HG03097 (cell line): ENCODE measurements around the gene NDC80.
"Not testable (repeated sequence)": the region's sequence is repeated elsewhere in the genome, so short reads cannot be mapped to it uniquely, and the experiment has no call there.

Experiments used
- ATAC-seq: cut with Tn5 transposase; IDR thresholded peaks from one replicate; pipeline ENCODE4 v1.9.1; 2021; ENCODE audit not compliant: unreplicated experiment, low FRiP score

NDC80 gene

GRCh38 chr18:2617401-2617998 lies 46.1 kb downstream of the NDC80 start:
- no peak for ATAC-seq

DNA sequence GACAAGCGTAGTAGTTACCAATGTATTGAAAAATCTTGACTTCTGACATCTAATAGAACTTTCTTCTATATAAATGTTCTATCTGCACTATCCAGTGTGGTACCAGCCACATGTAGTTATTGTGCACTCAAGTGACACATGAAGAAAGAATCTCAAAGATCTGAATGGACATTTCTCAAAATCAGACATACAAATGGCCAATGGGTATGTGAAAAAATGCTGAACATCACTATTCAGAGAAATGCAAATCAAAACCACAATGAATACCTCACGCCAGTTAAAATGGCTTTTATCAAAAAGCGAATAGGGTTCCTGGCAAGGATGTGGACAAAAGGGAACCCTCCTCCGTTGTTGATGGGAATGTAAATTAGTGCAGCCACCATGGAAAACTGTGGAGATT lies 46.7 kb downstream of the NDC80 start:
- ATAC-seq: no peak

DNA sequence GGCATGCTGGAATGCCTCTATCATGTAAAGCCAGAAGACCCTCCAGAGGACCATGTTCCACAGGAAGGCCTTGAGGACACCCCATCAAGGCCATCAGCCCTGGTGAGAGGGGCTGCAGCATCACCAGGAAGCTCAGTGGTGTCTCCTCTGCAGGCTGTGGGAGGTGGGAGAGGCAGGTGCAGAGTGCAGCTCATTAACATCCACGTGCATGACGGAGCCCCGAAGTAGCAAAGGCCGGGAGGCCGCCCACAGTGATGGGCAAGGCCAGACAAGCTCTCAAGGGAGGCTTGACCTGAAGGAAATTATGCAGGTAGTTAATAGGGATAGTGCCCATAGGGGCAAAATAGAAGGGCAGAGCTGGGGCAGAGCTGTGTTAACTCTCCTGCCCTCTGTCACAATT lies 53.9 kb downstream of the NDC80 start:
- ATAC-seq: no peak

DNA sequence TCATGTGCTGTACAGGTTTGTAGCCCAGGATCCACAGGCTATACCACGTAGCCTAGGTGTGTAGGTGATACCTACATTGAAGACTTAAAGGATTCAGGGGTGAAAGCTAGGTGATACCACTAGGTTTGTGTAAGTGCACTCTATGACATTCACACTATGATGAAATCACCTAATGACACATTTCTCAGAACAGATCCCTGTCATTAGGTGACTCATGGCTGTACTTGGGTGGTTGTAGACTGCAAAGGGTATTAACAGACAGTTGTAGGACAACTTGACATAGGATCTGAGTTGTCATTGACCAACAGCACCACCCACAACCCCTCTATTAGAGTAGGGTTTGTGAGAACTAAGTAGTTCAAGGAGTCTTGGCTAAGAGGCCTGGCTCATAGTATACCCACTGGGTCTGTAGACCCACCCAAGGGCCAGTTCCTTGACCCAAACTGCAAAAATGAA lies 56.5 kb downstream of the NDC80 start:
- no peak for ATAC-seq

GRCh38 chr18:2629003-2629402 lies 57.6 kb downstream of the NDC80 start:
- ATAC-seq: no peak

DNA sequence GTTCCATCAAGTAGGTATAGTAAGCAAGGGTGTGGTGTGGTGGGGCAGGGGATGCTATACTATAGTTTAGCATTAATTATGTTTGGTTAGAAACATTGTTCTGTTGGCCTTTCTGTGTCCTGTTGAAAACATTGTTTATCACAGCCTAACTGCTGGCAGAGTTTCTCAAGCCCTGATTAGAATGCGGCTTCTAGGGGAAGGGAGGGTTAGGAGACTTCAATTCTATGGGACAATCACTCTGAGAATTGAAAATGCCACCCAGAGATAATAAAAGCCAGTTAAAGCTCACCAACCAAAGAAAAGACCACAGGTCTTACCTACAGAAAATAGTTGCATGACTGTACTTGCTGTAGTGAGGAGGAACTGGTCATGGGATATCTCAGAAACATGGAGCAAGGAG lies 64.2 kb downstream of the NDC80 start:
- ATAC-seq: no peak

DNA sequence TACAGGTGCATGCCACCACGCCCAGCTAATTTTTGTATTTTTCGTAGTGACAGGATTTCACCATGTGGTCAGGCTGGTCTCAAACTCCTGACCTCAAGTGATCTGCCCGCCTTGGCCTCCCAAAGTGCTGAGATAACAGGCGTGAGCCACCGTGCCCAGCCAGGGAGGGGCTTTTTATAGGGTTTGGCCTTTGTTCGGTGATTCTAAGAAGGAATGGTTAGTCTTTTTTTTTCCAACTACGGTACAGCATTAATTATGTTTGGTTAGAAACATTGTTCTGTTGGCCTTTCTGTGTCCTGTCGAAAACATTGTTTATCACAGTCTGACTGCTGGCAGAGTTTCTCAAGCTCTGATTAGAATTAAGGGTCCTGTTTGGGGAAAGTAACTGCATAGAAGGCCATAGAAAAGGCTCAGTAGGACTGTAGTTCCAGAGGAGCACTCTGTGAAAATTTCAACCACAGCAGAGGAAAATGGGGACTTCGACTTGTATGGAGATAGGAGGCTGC lies 64.8 kb downstream of the NDC80 start:
- ATAC-seq: peak; percentile 3

DNA sequence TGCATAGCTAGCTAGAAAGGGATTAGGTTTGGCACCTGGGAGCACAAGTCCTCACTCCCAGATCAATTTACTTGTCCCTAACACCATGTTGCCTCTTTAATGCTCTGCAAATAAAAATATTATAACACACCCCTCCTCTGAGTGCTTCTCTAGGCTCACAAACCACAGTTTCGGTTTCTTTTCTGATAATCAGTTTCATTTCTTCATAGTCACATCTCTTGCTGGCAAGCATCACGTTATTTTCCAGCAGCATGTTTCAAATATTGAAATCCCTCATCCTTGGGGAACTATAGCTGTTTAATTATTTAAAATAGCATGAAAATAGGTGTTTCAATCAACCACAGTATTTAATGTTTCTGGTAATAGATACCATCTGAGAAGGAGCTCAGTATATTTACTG lies 70.3 kb downstream of the NDC80 start:
- peak; percentile 64 for ATAC-seq

- no peak for ATAC-seq
Measured at GRCh38 chr18:2642771-2643170, 71.4 kb downstream of the NDC80 start.

GRCh38 chr18:2644535-2644934 lies 73.2 kb downstream of the NDC80 start:
- no peak for ATAC-seq

DNA sequence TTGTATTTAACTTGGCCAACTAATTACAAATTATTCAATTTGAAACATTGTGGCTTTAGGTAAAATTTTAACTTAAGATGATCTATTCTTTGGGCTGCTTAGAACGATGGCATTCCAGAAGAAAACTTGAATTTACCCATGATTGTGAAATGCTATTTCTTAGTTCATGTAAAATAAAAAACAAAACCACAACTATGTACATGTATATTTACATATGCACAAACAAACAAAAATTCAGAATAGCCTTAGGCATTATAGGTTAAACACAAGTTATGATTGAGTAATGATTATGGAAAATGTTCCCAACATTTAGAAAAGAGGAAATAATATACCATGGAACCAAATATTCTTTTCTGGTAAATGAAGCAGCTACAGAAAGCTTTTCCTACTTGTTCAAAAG lies 80.6 kb downstream of the NDC80 start:
- ATAC-seq: no peak

GRCh38 chr18:2653467-2653866 lies 82.1 kb downstream of the NDC80 start:
- ATAC-seq: no peak

- ATAC-seq: no peak
Measured at GRCh38 chr18:2654169-2654927, 83.0 kb downstream of the NDC80 start.

DNA sequence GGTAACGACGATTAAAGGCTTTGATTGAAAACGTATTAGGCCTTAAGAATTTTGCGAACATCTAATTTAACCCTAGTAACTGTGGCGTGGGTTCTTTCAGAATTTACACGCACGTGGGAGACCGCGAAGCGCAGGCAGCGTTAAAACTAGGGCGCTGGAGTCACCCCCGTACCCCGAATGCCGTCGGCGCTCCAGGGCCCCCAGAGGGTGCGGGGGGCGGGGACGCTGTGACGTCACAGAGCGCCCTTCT lies 83.5 kb downstream of the NDC80 start:
- peak; percentile 23 for ATAC-seq

DNA sequence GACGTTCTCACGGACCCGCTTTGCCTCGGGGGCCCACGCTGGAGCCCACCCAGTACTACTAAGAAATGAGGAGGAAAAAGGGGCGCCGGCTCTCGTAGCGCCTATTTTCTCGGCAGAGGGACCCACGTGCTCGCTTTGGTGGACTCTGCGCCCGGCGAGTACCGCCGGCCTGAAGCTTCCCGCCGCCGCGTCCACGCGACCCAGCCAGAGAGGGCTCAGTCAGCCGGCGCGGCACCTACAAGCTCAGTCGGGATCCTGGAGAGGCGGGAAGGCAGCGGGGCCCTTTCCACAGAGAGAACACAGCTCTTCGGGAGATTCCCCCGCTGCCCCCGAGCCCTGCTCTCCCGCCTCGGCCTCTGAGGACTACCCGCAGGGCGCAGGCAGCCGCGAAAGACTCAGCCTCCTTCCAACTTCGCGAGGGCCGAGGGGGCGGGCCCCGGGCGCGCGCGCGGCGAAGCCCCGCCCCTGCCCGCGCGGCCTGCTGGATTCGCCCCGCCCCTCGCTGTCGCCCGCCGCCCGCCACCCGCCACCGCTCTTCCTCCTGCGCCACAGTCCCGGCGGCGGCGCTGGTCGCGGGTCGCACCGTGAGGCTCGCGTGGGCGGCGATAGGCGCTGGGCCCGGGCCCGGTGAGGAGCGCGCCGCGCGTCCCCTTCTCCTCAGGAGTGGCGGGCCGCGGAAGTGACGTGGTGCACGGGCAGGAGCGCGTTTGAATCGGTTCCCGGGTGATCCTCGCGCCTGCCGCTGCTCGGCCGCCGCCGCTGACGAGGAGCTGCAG lies 84.0 kb downstream of the NDC80 start, which contains the start of gene SMCHD1:
Gene SMCHD1 (plus strand): TSS at position 549 of the 776 bp plus-strand sequence. CDS start 350 bp downstream, outside the sequence.
- ATAC-seq: peak; percentile 69

- ATAC-seq: peak; percentile 26
Measured at GRCh38 chr18:2655954-2656236, 84.5 kb downstream of the NDC80 start.

- ATAC-seq: peak; percentile 13
Measured at GRCh38 chr18:2656237-2656980, 85.1 kb downstream of the NDC80 start.

DNA sequence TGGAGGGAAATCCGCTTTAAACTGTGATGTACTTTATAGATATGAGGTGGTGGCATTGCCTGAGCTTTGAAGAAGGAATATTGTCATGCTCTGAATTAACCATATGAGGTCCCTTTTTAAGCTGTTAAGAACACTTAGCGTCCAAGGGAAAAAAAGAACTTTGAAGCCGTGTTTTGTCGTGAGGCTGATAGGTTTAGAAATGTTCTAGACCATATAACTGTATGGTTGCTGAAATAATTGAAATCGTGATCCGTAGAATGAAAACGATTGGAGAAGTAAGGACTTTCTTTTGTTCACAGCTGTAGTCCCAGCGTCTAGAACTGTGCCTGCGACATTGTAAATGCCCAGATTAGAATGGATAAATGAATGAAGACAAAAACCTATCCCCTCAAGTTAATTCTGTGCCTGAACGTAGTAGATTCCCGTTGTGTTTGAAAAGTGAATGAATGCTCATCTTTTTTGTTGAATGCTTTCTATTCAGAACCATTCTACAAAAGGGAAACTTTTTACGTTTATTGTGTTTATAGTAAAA lies 85.7 kb downstream of the NDC80 start:
- ATAC-seq: no peak

GRCh38 chr18:2657788-2658458 lies 86.6 kb downstream of the NDC80 start:
- ATAC-seq: no peak

DNA sequence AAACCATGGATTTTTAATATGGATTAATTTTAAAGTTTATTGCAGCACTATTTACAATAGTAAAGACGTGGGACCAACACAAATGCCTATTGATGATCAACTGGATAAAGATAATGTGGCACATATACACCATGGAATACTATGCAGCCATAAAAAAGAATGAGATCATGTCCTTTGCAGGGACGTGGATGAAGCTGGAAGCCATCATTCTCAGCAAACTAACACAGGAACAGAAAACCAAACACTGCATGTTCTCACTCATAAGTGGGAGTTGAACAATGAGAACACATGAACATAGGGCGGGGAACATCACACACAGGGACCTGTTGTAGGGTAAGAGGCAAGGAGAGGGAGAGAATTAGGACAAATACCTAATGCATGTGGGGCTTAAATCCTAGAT lies 89.5 kb downstream of the NDC80 start:
- ATAC-seq: not testable (repeated sequence)
